ENCODE measurements around the gene RAB20. TPM values are rescaled to one million over a fixed set of nuclear protein-coding genes. Genes with fewer than 3 reads are reported as not detected.

The RAB20 gene
- total and polyA plus RNA-seq, 9 donors, result 14.5 to 32.6 (median 22.0) TPM

- DNase-seq, result peak in 1 of 5 donors; percentile 29
- Histone ChIP-seq H3K4me3 (no peak overlapping the region), H3K27ac (no peak overlapping the region), H3K36me3 (no peaks in the 10 kb centered on the region), H3K9me3 (no peaks in the 10 kb centered on the region), H3K27me3 (no peaks in the 10 kb centered on the region), H3K4me1 (ENCODE audit: insufficient read depth) (no peaks in the 10 kb centered on the region)
- no peak for TF ChIP-seq EP300 (IDR thresholded peaks at IDR 0.05)
- TF ChIP-seq, protein P1, sequence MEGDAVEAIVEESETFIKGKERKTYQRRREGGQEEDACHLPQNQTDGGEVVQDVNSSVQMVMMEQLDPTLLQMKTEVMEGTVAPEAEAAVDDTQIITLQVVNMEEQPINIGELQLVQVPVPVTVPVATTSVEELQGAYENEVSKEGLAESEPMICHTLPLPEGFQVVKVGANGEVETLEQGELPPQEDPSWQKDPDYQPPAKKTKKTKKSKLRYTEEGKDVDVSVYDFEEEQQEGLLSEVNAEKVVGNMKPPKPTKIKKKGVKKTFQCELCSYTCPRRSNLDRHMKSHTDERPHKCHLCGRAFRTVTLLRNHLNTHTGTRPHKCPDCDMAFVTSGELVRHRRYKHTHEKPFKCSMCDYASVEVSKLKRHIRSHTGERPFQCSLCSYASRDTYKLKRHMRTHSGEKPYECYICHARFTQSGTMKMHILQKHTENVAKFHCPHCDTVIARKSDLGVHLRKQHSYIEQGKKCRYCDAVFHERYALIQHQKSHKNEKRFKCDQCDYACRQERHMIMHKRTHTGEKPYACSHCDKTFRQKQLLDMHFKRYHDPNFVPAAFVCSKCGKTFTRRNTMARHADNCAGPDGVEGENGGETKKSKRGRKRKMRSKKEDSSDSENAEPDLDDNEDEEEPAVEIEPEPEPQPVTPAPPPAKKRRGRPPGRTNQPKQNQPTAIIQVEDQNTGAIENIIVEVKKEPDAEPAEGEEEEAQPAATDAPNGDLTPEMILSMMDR (IDR thresholded peaks at IDR 0.05), result no peak
- intact Hi-C loops (cut with DNase I), result no loop called here
- 74 to 86% (median 76%) methylated on average over 11 of the region's 11 CpGs for WGBS, 3 donors
These were observed 81.9 kb downstream of the RAB20 start for GRCh38 chr13:110479648-110480047.

- WGBS, 3 donors, result 85 to 91% (median 89%) methylated on average over 6 of the region's 6 CpGs
- TF ChIP-seq, protein P1 (IDR thresholded peaks at IDR 0.05), result no peak
- no peak for TF ChIP-seq POLR2A (IDR thresholded peaks at IDR 0.05)
- no peak for TF ChIP-seq EP300 (IDR thresholded peaks at IDR 0.05)
- no peak for DNase-seq
- Histone ChIP-seq H3K4me1 (ENCODE audit: insufficient read depth) (no peaks in the 10 kb centered on the region), H3K36me3 (no peaks in the 10 kb centered on the region), H3K27me3 (no peaks in the 10 kb centered on the region), H3K27ac (no peak overlapping the region), H3K9me3 (no peaks in the 10 kb centered on the region), H3K4me3 (no peak overlapping the region)
- intact Hi-C loops (cut with DNase I), result no loop called here
These were observed 82.3 kb downstream of the RAB20 start for GRCh38 chr13:110479215-110479545.

DNA sequence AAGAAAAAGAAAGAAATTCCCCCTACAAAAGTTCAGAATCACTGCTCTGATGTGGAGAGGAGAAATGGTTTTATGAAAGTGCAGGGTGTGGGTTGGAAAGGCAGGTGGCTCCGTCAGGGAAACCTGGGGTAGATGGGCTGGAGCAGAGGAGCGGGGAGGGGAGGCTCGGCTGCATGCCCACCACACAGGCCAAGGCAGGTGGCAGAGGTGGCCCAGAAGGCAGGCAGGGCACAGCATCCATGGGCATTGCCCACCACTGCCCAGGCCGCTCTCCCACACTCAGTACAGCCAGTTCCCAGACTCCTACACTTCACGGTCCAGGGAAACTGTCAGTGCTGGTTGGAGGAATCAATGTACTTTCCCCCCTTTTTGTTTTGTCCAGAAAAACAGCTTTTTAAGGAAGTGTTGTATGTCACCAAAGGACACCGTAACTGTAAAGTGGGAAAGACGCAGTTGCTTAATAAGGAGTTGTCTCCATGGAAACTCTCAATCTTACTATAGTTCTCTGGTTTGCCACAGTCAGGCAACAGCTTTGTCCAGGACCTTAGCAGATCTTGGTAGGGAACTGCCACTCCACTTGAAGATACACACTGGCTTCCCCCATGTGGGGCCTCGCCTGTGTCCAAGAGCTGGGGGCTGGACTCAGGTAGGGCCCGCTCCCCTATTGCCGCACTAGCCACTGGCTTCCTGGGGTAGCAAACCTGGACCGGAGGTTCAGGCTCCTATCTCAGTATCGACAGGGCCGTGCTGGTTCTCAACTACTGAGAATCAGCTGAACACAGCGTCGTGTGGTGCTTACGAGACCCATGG, 82.9 kb downstream of the RAB20 start:
- 93 to 94% (median 94%) methylated on average over 16 of the region's 16 CpGs for WGBS, 3 donors

DNA sequence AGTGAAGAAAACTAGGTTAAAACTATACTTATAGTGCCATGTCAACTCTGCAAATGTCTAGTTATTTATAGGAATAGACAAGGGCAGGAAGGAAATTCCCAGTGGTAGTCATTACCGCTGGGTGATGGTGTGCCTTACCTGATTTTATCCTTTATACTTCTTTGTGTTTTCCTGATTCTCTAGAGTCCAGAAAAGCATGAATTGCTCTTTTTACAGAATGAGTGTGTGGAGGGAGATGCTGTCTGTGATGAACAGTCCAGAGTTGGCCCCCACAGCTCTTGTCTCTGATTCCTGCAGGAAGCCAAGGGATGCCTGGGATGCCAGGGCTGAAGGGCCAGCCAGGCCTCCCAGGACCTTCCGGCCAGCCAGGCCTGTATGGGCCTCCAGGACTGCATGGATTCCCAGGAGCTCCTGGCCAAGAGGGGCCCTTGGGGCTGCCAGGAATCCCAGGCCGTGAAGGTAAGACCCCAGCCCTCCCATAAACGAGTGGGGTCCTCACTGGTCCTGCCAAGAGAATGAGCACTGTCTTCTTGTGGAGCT, 83.7 kb downstream of the RAB20 start:
- H3K4me3 ChIP-seq, result no peak overlapping the region
- DNase-seq, result no peak
- H3K27me3 ChIP-seq, result no peaks in the 10 kb centered on the region
- no peaks in the 10 kb centered on the region for H3K36me3 ChIP-seq
- H3K9me3 ChIP-seq, result no peaks in the 10 kb centered on the region
- no peak overlapping the region for H3K27ac ChIP-seq
- TF ChIP-seq, protein P1 (IDR thresholded peaks at IDR 0.05), result no peak
- no peak for TF ChIP-seq POLR2A (IDR thresholded peaks at IDR 0.05)
- TF ChIP-seq EP300 (IDR thresholded peaks at IDR 0.05), result no peak
- 66 to 87% (median 74%) methylated on average over 4 of the region's 4 CpGs for WGBS, 3 donors
- intact Hi-C loops (cut with DNase I), result no loop called here
- no peaks in the 10 kb centered on the region for H3K4me1 ChIP-seq (ENCODE audit: insufficient read depth)

More for the DNA sequence above, 82.9 kb downstream of the RAB20 start:
- no peak overlapping the region for H3K4me3 ChIP-seq
- no peak for DNase-seq
- TF ChIP-seq EP300 (IDR thresholded peaks at IDR 0.05) (no peak), POLR2A (IDR thresholded peaks at IDR 0.05) (no peak)
- TF ChIP-seq, protein P1 (IDR thresholded peaks at IDR 0.05), result no peak
- no peaks in the 10 kb centered on the region for H3K36me3 ChIP-seq
- H3K27me3 ChIP-seq, result no peaks in the 10 kb centered on the region
- H3K27ac ChIP-seq, result no peak overlapping the region
- intact Hi-C loops (cut with DNase I), result no loop called here
- H3K9me3 ChIP-seq, result no peaks in the 10 kb centered on the region
- no peaks in the 10 kb centered on the region for H3K4me1 ChIP-seq (ENCODE audit: insufficient read depth)
